Activated CD4-positive, alpha-beta T cell treated with anti-CD3 and anti-CD28 coated beads for 1 hour (primary cell): ENCODE data around the gene BBIP1.

Source experiments
- DNase-seq: peaks from one replicate; pipeline ENCODE4 v3.0.0-alpha.2; 2020

Gene BBIP1

DNA sequence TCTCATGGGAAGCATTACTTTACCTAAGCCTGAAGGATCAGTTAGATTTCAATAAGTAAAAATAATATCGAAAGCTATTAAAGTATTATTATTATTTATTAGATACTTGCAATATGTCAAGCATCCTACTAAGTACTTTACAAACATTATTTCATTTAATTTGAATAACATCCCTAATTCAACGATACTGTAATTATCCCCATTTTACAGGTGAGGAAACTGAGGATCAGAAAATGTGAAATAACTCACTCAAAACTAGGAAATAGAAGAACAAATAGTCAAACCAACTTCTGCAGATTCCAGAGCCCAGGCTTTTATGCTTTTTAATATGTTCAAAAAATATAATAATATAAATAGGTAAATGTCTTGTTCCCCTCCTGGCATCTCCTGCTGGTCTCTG lies 57.5 kb downstream of the BBIP1 start:
- DNase-seq, result no peak

DNA sequence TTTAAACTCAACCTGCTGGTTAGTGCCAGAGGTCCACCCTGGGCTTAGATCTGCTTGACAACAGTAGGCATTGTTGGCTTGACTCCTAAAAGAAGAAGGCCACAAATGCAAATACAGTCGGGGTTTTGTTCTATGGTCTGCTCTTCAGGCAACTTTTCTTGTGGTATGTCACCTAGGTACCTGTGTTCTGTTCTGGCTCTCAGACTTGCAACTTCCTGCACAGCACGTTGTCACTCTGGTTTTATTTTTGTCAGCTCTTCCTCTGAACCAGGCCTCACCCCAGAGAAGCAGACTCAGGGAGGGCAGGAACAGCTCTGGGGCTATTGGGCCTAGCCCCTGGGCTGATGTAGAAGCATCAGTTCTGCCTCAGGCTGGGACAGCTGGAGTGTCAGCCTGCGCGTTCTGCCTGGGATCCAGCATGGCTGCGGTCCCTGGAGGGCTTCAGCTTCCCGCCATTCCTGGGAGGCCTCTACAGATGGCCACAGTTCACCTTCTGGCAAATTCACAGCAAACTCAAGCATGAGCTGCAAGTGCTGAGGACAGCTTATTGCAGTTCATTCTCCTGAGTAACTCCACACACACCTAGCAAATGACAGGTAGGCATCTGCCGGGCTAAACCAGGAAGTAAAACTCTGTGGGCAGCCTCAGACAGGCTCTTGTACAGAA lies 58.3 kb downstream of the BBIP1 start:
- no peak for DNase-seq

- DNase-seq, result no peak
These were observed 59.0 kb downstream of the BBIP1 start for GRCh38 chr10:110859973-110860376.

DNA sequence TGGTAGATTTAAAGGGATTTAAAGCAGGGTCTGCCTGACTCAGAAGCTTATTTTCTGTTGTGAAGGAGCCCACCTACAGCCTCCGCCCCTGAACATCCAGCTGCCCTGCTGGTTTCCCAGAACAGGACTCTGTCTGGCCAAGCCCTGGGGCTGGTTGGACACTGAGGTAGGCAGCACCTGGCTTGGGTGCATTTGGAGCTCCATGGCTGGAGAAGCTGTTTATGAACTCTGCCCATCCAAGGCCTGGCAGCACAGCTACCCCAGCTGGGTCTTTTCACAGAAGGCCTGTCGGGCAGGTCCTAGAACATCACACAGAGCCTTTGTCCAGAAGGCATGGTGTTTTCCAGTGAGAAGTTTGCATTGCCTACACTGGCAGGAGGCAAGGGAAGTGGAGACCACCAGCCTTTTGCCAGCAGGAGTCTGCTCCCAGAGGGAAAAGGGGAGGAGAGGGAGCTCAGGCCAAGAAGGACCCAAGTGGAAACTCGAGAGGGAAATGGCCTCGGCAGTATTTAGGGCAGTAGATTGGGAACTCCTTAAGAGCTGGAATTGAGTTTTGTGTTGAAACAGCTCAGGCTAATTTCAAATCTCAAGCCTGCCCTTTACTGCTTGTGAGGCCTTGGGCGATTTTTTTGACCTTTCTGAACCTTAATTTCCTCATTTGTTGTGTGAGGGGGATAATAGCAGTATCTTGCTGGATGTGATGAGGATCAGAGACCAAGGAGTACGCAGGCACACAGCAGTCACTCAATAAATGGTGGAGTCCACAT lies 59.6 kb downstream of the BBIP1 start:
- DNase-seq, result no peak

- no peak for DNase-seq
These were observed 60.6 kb downstream of the BBIP1 start for GRCh38 chr10:110858297-110858934.

GRCh38 chr10:110857265-110858171 lies 61.5 kb downstream of the BBIP1 start:
- no peak for DNase-seq

GRCh38 chr10:110853921-110854605 lies 64.9 kb downstream of the BBIP1 start:
- no peak for DNase-seq

DNA sequence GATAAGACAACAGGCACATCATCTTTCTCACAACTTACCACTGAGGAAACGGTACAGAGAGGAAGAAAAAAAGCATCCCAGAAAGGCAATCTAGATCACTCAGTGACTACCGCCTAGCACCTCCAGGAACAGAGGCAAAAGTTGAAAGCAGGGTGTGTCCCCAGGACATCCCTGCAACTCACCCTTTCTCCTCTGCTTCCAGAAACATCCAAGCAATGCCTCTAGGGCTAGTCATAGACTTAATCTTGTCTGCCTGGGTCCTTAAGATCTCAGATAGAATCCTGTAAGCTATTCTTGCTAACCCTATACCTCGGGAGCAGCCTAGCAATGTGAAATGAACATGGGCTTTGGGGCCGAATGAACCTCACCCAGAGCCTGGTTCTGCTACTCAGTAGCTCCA lies 66.0 kb downstream of the BBIP1 start:
- no peak for DNase-seq

- no peak for DNase-seq
These were observed 66.6 kb downstream of the BBIP1 start for GRCh38 chr10:110852255-110852896.

GRCh38 chr10:110851020-110851612 lies 67.9 kb downstream of the BBIP1 start:
- no peak for DNase-seq

DNA sequence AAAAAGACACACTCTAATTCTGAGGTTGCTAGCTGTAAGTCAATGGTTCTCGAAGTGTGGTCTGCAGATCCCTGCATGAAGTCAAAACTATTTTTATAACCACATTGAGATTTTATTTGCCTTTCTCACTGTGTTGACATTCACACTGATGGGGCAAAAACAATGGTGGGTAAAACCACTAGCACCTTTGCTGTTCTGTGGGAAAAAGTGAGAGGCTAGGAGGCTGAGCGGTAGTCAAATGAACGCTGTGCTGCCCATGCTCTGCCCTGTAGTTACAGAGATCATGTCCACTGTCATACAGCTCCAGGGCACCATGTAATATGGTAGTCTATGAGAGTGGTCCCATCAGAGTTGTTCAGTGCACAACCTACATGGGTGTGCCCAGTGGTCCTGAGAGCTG lies 68.9 kb downstream of the BBIP1 start:
- DNase-seq, result no peak
